HG02840 (cell line): Measurements from ENCODE around the gene ALDH16A1.

Experiments
- ATAC-seq: cut with Tn5 transposase; IDR thresholded peaks from one replicate; pipeline ENCODE4 v1.9.1; 2021; ENCODE audit warnings: mild to moderate bottlenecking, moderate library complexity, moderate number of reproducible peaks; ENCODE audit not compliant: unreplicated experiment, low FRiP score

The ALDH16A1 gene

DNA sequence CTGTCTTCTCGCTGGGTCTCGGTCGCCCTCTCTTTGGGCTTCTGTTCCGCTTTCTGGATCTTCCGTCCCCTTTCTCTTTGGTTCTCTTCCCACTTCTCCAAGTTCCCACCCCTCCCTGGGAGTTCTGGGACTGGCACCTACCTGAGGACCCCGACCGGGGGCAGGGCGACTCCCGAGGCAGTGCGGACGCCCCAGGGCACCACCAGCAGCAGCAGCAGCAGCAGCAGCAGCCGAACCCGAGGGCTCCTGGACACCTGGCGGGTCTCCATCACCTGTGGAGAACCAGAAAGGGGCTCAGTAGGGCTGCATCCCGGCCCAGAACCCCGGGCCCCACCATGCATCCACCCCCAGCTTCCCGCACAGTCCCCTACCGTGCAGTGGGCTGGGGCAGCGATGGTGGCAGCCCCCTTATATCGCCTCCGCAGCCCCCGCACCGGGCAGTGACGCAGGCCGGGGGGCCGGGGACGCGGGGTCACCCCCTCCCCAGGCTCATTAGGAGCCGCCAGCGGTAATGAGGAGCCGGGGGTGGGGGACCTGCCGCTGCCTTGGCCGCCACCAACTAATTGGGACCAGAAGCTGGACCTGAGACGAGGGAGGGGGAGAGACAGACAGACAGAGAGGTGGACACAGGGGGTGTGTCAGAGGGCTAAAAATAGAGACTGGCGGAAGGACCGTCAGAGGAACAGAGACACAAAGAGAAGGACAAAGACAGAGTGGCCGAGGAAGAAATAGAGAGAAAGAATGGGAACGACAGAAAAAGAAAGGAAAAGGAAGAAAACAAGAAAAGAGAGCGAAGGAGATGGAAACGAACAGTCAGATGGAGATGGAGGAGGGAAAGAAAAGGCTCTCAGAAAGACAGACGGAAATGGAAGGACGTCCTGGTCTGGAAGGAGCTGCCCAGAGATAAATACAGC, 29.7 kb upstream of the ALDH16A1 start, which contains the start of gene PTH2:
PTH2 (minus strand) TSS at position 371 of the 914 bp plus-strand sequence; CDS start at position 269, 102 bp downstream.
- ATAC-seq = no peak

DNA sequence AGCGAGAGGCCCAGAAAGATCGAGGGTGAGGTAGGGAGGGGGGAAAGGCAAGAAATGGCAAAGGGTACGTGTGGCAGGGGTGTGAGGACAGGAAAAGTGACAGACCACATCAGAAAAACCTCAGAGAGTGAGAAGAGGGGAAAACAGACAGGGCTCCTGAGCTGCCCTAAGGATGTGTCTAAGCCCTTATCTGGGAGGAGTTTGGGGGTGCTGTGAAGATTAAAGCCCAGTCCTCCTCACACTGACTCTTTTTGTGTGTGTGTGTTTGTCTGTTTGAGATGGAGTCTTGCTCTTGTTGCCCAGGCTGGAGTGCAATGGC, 29.1 kb upstream of the ALDH16A1 start:
- no peak for ATAC-seq

- ATAC-seq = no peak
Measured at GRCh38 chr19:49425178-49425577, 27.8 kb upstream of the ALDH16A1 start, which contains the start of gene GFY. Gene GFY, plus strand, starts transcription at chr19:49425388. Its CDS starts 1,043 bp downstream, at chr19:49426431.

GRCh38 chr19:49425922-49426592, 27.0 kb upstream of the ALDH16A1 start:
- ATAC-seq = no peak

GRCh38 chr19:49427339-49427738, 25.7 kb upstream of the ALDH16A1 start:
- no peak for ATAC-seq

GRCh38 chr19:49427855-49428546, 25.0 kb upstream of the ALDH16A1 start:
- no peak for ATAC-seq

DNA sequence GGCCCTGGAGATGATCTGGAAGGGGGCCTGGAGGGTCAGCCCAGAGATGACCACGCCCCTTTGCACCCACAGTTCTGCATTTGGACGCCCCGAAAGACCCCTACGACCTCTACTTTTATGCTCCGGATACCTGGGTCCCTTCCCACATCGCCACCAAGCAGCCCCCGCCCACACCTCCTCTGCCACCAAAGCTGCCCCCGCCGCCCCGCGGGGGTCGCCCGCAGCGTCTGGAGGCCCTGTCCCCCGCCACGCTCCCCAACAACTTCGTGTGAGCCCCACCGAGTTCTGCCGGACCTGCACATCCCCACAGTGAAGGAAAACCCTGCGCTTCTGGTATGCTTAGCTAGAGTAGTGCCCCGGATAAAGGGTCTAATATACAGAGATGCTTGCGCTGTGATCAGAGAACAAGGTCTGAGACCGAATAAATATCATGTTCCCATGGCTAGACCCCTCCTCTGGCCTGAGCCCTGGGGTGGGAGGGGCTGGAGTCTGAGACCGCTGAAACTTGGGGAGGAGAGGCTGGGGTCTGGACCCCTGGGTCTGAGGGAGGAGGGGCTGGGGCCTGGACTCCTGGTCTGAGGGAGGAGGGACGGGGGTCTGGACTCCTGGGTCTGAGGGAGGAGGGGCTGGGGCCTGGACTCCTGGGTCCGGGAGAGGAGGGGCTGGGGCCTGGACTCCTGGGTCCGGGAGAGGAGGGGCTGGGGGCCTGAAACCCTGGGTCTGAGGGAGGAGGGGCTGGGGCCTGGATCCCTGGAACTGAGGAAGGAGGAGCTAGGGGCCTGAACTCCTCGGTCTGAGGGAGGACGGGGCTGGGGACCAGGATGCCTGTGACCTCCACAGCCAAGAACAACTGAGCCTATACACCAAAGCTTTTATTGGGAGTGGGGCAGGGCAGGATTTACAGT, 24.2 kb upstream of the ALDH16A1 start:
- ATAC-seq = no peak

DNA sequence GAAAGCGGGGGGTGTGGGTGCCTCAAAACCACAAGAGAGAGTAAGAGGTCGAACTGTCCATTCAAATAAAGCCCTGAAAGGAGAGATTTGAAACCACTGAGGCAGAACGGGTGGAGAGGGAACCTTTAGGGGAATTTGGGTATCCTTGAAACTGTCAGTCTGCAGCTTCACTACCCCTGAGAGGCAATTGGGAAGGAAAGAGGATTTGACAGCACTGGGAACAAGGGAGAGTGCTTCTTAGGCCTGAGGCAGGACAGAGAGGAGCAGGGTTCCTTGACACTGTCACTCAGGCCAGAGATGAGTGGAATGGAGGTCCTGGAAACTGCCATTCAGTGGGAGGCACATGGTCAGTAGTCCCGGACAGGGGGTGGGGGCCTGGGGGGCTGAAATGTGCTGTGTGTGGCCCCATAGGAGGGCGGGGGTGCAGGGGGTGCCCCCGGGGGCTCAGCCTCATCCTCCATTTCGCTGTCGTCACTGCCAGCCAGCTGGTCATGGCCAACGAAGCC, 22.8 kb upstream of the ALDH16A1 start:
- ATAC-seq = no peak

DNA sequence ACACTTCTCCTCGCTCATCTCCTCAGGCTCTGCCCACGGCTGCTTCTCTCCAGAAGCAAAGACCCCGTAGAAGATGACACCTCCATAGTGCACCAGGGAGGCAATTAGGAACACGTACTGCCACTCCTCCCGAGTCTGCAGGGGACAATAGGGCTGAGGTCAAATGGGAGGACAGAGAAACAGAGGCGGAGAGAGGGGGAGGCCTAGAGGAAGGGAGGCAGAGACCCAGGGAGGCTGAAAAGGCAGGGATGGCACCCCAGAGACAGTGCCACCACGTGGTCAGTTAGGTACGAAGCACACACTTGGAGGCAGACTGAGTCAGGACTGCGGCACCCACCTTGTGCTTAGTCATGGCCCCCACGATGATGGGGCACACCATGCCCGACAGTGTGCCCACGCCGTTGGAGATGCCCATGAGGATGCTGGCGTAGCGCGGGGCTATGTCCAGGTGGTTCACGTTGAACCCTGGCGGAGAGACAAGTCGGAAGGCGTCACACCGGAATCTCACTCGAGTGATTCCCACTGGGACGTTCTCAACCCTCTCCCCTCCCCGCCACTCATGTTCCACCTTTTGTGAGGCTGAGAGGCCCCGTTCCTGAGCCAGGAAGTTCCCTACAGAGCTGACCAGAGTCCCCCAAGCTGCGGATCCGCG, 22.2 kb upstream of the ALDH16A1 start:
- ATAC-seq = no peak

GRCh38 chr19:49431330-49431749, 21.7 kb upstream of the ALDH16A1 start:
- no peak for ATAC-seq

DNA sequence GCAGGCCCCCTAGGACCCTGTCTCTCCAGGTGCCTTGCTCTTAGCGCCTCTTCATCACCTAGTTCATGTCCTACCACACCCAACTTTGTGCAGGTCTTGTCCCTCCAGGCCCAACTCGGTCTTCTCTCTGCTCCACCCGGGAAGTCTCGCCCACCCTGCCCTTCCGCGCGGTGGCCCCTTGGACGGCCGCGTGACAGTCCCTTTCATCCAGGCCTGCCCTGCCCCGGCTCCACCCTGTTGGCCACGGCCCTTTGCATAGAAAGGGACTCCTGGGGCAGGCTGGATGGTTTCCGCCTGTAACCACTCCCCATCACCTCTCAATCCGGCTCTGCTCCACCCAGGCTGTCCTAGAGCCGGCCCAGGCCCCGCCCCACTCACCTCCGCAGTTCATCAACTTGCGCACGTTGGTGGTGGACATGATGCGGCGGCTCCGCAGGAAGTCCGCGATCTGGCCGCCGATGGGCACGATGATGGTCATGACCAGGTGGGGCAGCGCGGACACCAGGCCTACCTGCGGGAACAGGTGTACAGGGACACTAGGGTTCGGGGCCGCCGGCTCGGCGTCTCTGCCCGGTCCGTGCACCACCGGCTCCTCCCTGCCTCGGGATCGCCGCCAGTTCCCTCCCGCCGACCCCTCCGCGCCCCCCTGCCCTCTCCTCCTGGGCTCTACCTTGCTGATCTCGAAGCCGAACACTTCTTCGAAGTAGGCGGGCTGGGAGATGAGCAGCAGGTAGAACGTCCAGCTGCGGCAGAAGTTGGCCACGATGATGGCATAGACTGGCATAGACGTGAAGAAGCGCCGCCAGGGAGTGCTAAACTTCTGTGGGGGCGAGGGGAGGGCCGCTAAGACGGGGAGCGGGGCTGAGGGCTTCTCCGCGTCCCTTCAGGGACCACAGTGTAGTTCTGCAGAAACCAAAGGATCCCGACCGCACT, 20.6 kb upstream of the ALDH16A1 start:
- no peak for ATAC-seq

DNA sequence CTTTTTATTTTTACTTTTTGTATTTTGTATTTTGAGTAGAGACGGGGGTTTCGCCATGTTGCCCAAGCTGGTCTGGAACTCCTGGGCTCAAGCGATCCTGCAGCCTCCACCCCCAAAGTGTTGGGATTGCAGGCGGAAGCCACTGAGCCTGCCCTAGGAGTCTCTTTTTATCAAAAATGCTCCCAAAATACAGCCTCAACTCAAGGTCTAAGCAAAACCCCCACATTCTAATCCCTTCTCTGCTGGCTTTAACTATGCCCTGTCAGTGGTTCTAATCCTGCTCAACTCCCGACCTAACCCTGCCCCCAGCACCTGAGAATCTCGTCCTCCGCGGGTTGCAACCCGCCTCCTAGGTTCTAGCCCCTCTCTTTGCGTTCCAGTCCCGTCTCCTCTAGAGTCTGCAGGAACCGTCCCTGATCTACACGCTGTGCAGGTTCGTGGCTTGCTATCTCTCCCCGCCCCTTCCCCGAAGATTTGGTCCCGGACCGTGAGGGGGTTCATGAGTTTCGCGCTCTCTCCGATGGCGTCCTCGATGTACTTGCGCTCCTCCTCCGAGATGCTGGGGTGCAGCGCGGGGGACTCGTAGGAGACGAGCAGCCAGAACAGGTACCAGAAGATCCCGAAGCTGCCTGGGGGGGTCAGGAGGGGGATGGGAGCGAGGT, 19.7 kb upstream of the ALDH16A1 start:
- no peak for ATAC-seq

GRCh38 chr19:49434907-49435583, 18.0 kb upstream of the ALDH16A1 start:
- ATAC-seq = no peak

GRCh38 chr19:49435670-49436069, 17.4 kb upstream of the ALDH16A1 start:
- ATAC-seq = no peak

GRCh38 chr19:49436381-49437017, 16.5 kb upstream of the ALDH16A1 start:
- ATAC-seq = no peak

- no peak for ATAC-seq
Measured at GRCh38 chr19:49437231-49437630, 15.8 kb upstream of the ALDH16A1 start.

- ATAC-seq = no peak
Measured at GRCh38 chr19:49438261-49438660, 14.8 kb upstream of the ALDH16A1 start.
